Small intestine (tissue), 7 donors: ENCODE results near the gene MILR1. TPM values are rescaled to one million over a fixed set of nuclear protein-coding genes. Genes with fewer than 3 reads are reported as not detected.

Source experiments
- DNase-seq, 2 donors: peaks; one replicate each; pipeline versions ENCODE4 v3.0.0 to v3.0.0-alpha.2; 2013
- FAIRE-seq: peaks from 2 replicates; lab custom pipeline; 2012; peaks lifted over from hg19 to GRCh38; lab: Jason Lieb, UNC
- H3K27ac ChIP-seq, 3 donors: one replicate each; pipeline ENCODE4 v1.5.1; 2013; ENCODE audit warnings: low read length in 2 of 3, mild to moderate bottlenecking in 2 of 3, control low read depth in 1 of 3, inconsistent platforms in 1 of 3, low read depth in 1 of 3, moderate library complexity in 1 of 3
- H3K27me3 ChIP-seq, 3 donors: one replicate each; pipeline ENCODE4 v1.6.1; 2013; ENCODE audit warnings: low read length in 3 of 3, inconsistent platforms in 1 of 3; ENCODE audit not compliant: control insufficient read depth in 3 of 3, insufficient read depth in 3 of 3
- H3K36me3 ChIP-seq, 3 donors: one replicate each; pipeline ENCODE4 v1.6.1; 2013; ENCODE audit warnings: low read length in 3 of 3, inconsistent platforms in 1 of 3, low read depth in 1 of 3, mild to moderate bottlenecking in 1 of 3, moderate library complexity in 1 of 3; ENCODE audit not compliant: control insufficient read depth in 3 of 3, insufficient read depth in 2 of 3
- H3K4me1 ChIP-seq, 3 donors: one replicate each; pipeline ENCODE4 v1.6.1; 2013; ENCODE audit warnings: low read length in 2 of 3, inconsistent platforms in 1 of 3, low read depth in 1 of 3, mild to moderate bottlenecking in 1 of 3, moderate library complexity in 1 of 3; ENCODE audit not compliant: control insufficient read depth in 3 of 3, insufficient read depth in 2 of 3
- H3K4me3 ChIP-seq, 3 donors: one replicate each; pipeline ENCODE4 v1.5.1; 2013; ENCODE audit warnings: low read length in 3 of 3, control low read depth in 1 of 3, inconsistent platforms in 1 of 3, low read depth in 1 of 3, mild to moderate bottlenecking in 1 of 3, moderate library complexity in 1 of 3
- H3K9me3 ChIP-seq, 2 donors: one replicate each; pipeline ENCODE4 v1.6.1; 2013; ENCODE audit warnings: low read depth in 1 of 2, low read length in 1 of 2; ENCODE audit not compliant: control insufficient read depth in 2 of 2, insufficient read depth in 1 of 2
- WGBS, 3 donors: extraction: QIAGEN DNeasy Blood & Tissue Kit; methylation state at CpG; one replicate each; pipeline ENCODE4 v1.1.7; 2013; 5-methylcytosine and 5-hydroxymethylcytosine counted together
- polyA plus RNA-seq, 4 donors: library from polyadenylated mRNA; stranded (reverse) in 3 of 4; unstranded in 1 of 4; fragments of 200-250 nt in 3 of 4; fragments of 120-200 nt in 1 of 4; gene quantifications; one replicate each; pipeline versions ENCODE4 v1.2.1 to v1.2.3, GENCODE V29; 2013
- donor health status: healthy with polysubstance abuse.
- donor health status: control.
- donor health status: control.
- donor health status: Bipolar disorder and iron deficiency.
- donor health status: healthy.

MILR1 gene
- polyA plus RNA-seq, 4 donors: 2.0 to 5.4 (median 4.2) TPM

- no peaks in the 10 kb centered on the region for H3K9me3 ChIP-seq
- no peak for DNase-seq
- H3K4me3 ChIP-seq: no peak overlapping the region
- peaks cover 15 to 44% (median 25%) of the 10 kb centered on the region in 3 donors for H3K36me3 ChIP-seq
- WGBS, 3 donors: 84 to 88% (median 85%) methylated on average over 6 of the region's 6 CpGs
- H3K27me3 ChIP-seq: no peaks in the 10 kb centered on the region
- no peak for FAIRE-seq
- H3K4me1 ChIP-seq: peaks cover 0 to 29% (median 16%) of the 10 kb centered on the region in 3 donors
- no peak overlapping the region for H3K27ac ChIP-seq
Measured at GRCh38 chr17:64499805-64500486, 51.0 kb downstream of the MILR1 start.

- H3K4me1 ChIP-seq: peaks cover 0 to 29% (median 16%) of the 10 kb centered on the region in 3 donors
Measured at GRCh38 chr17:64500487-64500859, 51.6 kb downstream of the MILR1 start.

GRCh38 chr17:64500862-64501765 is 52.2 kb downstream of the MILR1 start:
- H3K4me1 ChIP-seq: peaks cover 0 to 22% (median 16%) of the 10 kb centered on the region in 3 donors
- FAIRE-seq (no peak), DNase-seq (no peak)
- no peaks in the 10 kb centered on the region for H3K9me3 ChIP-seq
- H3K4me3 ChIP-seq: no peak overlapping the region
- peaks cover 15 to 44% (median 25%) of the 10 kb centered on the region in 3 donors for H3K36me3 ChIP-seq
- H3K27me3 ChIP-seq: no peaks in the 10 kb centered on the region
- no peak overlapping the region for H3K27ac ChIP-seq
- whole genome bisulfite sequencing, 3 donors: 85 to 87% (median 87%) methylated on average over 11 of the region's 11 CpGs

More at GRCh38 chr17:64500487-64500859, 51.6 kb downstream of the MILR1 start:
- H3K36me3 ChIP-seq: peaks cover 15 to 44% (median 25%) of the 10 kb centered on the region in 3 donors
- H3K27me3 ChIP-seq: no peaks in the 10 kb centered on the region
- no peak for DNase-seq
- no peak overlapping the region for H3K4me3 ChIP-seq
- no peak overlapping the region for H3K27ac ChIP-seq
- H3K9me3 ChIP-seq: no peaks in the 10 kb centered on the region
- 75 to 84% (median 82%) methylated on average over 8 of the region's 8 CpGs for WGBS, 3 donors
- FAIRE-seq: no peak

- Histone ChIP-seq H3K27ac (no peak overlapping the region), H3K36me3 (peaks cover 15 to 44% (median 25%) of the 10 kb centered on the region in 3 donors), H3K27me3 (no peaks in the 10 kb centered on the region), H3K9me3 (no peaks in the 10 kb centered on the region), H3K4me3 (no peak overlapping the region), H3K4me1 (peaks cover 0 to 22% (median 16%) of the 10 kb centered on the region in 3 donors)
- DNase-seq: no peak
- FAIRE-seq: no peak
- WGBS, 3 donors: 73 to 78% (median 74%) methylated on average over 3 of the region's 3 CpGs
Measured at GRCh38 chr17:64502021-64502420, 53.1 kb downstream of the MILR1 start.

- no peak overlapping the region for H3K4me3 ChIP-seq
- DNase-seq: no peak
- H3K36me3 ChIP-seq: peaks cover 12 to 44% (median 25%) of the 10 kb centered on the region in 3 donors
Measured at GRCh38 chr17:64502809-64503208, 53.9 kb downstream of the MILR1 start.

GRCh38 chr17:64503341-64503740 is 54.4 kb downstream of the MILR1 start:
- WGBS, 3 donors: 65 to 81% (median 70%) methylated on average over 5 of the region's 5 CpGs
- H3K36me3 ChIP-seq: peaks cover 12 to 44% (median 25%) of the 10 kb centered on the region in 3 donors
- H3K4me1 ChIP-seq: peaks cover 0 to 14% (median 11%) of the 10 kb centered on the region in 3 donors
- H3K9me3 ChIP-seq: no peaks in the 10 kb centered on the region
- DNase-seq: no peak
- H3K27ac ChIP-seq: no peak overlapping the region
- no peaks in the 10 kb centered on the region for H3K27me3 ChIP-seq
- no peak overlapping the region for H3K4me3 ChIP-seq
- FAIRE-seq: no peak

More at GRCh38 chr17:64502809-64503208, 53.9 kb downstream of the MILR1 start:
- no peaks in the 10 kb centered on the region for H3K27me3 ChIP-seq
- no peak overlapping the region for H3K27ac ChIP-seq
- peaks cover 0 to 16% (median 11%) of the 10 kb centered on the region in 3 donors for H3K4me1 ChIP-seq
- H3K9me3 ChIP-seq: no peaks in the 10 kb centered on the region
- FAIRE-seq: no peak
- WGBS, 3 donors: 69 to 87% (median 85%) methylated on average over 2 of the region's 2 CpGs

- H3K9me3 ChIP-seq: no peaks in the 10 kb centered on the region
- peaks cover 0 to 15% (median 11%) of the 10 kb centered on the region in 3 donors for H3K4me1 ChIP-seq
- no peak for DNase-seq
- no peaks in the 10 kb centered on the region for H3K27me3 ChIP-seq
- 19 to 27% (median 20%) methylated on average over 7 of the region's 7 CpGs for WGBS, 3 donors
- H3K36me3 ChIP-seq: peaks cover 13 to 42% (median 23%) of the 10 kb centered on the region in 3 donors
- H3K27ac ChIP-seq: peak overlapping the region in 2 of 3 donors; percentile 98 to 100
- peak overlapping the region; percentile 67 to 97 (median 79) for H3K4me3 ChIP-seq
- FAIRE-seq: no peak
Measured at GRCh38 chr17:64503821-64504768, 55.2 kb downstream of the MILR1 start.
